Measurements from ENCODE around the gene PTPRM.
"Not testable (repeated sequence)": the region's sequence is repeated elsewhere in the genome, so short reads cannot be mapped to it uniquely, and the experiment has no call there.

PTPRM gene

DNA sequence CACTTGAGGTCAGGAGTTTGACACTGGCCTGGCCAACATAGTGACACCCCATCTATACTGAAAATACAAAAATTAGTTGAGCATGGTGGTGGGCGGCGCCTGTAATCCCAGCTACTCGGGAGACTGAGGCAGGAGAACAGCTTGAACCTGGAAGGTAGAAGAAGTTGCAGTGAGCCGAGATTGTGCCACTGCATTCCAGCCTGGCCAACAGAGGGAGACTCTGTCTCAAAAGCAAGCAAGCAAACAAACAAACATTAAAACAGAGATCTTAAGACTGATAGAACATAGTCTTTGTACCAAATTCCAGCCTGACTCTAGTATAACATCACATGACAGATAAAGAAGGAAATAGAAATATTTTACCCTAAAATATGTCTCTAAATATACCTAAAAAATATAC lies 168.1 kb downstream of the PTPRM start:
- DNase-seq: no peak

GRCh38 chr18:7735626-7736175 lies 168.6 kb downstream of the PTPRM start:
- no peak for DNase-seq

- DNase-seq: not testable (repeated sequence)
These were observed 169.4 kb downstream of the PTPRM start for GRCh38 chr18:7736526-7736925.

DNA sequence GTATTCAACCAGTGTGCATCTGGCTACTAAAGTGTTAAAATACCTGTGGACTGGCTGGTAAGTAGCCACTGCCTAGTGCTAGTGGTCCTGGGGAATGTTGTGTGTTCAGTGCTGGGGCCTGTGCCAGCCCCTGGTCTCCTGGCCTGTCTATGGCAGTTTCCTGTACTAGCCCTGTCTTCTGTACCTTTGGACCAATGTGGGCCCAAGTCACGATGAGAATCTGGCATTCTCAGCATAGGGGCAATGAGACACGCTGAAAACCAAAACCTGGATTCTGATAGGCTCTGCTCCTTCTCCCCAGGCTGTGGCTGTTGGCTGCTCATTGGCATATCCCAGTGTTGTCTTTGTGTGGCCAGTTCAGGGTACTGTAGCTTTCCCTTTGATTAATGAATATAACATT lies 170.4 kb downstream of the PTPRM start:
- DNase-seq: no peak

DNA sequence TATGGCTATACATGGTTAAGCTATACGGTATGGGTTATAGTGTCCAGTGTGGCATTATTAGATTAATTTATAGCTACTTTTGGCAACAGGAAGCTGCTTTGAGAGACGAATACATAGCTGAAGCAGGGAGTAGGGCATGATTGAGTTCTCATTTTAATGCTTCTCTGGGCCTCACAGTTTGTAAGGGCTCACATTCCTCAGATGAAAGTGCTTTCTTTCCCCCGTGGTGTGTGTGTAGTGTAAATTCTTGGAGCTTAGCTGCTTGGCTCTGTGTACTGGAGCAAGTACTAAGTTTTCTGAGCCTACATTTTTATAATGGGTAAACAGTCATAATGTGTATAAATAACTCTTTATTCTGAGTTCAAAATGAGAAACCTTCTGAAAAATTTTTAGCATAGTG lies 173.7 kb downstream of the PTPRM start:
- no peak for DNase-seq

- DNase-seq: no peak
These were observed 174.5 kb downstream of the PTPRM start for GRCh38 chr18:7741640-7742039.

DNA sequence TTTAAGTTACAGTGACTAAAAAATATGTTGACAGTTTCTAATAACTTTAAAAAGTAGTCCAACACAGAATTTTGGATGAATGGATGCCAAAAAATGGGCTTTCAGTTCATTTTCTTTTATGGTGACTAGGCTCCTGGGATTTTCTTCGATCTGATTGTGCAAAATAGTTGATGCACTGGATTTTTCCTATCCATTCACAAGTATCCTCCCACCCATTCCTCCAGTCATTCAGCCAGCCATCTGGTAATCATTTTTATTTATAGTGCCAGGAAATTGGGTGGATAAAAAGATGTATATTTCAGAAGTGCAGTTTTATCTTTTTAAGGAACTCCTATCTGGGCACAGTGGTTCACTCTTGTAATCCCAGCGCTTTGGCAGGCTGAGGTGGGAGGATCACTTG lies 175.1 kb downstream of the PTPRM start:
- no peak for DNase-seq

- no peak for DNase-seq
These were observed 176.1 kb downstream of the PTPRM start for GRCh38 chr18:7743256-7743655.

DNA sequence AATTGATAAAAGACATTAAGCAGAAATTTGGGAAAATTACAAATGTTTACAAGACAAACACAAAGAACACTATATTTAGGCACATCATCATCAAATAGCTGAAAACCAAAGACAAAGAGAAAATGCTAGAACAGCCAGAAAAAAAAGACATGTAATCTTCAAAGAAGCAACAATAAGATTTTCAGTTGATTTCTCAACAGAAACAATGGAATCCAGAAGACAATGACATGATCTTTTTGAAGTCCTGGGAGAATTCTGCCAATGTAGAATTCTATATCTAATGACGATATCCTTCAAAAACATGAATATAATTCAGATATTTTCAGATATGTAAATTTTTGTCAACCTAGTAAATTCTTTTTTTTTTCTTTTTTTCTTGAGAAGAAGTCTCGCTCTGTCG lies 179.0 kb downstream of the PTPRM start:
- DNase-seq: no peak

DNA sequence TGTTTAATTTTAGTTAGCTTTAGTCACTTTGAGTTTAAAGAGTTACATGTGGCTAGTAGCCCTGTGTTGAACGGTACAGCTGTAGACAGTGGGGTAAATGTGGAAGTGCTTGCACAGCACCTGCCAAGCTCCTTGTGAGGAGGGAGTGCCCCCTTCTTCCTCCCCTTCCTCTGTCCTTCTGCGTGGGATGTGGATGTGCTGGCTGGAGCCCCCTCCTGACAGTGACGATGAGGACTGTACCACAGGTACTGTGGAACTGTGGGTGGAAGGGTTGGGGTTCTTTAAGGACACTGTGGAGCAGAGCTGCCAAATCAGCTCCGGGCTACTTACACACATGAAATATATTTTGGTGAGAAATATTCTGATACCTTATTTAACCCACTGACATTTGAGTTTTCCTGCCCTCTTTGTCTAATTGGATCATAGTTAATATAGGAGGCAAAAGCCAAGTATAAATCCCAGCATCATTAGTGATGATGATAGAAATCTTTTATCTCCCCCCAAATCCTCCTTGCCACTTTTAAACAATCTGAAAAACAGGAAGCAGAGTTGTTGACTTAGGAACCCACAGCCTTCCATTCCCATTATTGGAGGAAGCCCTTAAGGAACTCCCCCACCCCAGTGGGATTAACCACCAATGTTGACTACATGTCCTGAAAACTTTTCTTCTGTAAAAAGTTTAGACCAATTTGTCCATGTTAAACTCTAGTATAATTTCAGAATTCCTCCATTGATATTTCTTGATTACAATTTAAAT lies 181.3 kb downstream of the PTPRM start:
- no peak for DNase-seq

- DNase-seq: no peak
These were observed 181.9 kb downstream of the PTPRM start for GRCh38 chr18:7749008-7749405.

- no peak for DNase-seq
These were observed 182.4 kb downstream of the PTPRM start for GRCh38 chr18:7749510-7749981.

GRCh38 chr18:7750095-7750663 lies 183.1 kb downstream of the PTPRM start:
- DNase-seq: no peak

GRCh38 chr18:7750966-7751365 lies 183.8 kb downstream of the PTPRM start:
- no peak for DNase-seq

DNA sequence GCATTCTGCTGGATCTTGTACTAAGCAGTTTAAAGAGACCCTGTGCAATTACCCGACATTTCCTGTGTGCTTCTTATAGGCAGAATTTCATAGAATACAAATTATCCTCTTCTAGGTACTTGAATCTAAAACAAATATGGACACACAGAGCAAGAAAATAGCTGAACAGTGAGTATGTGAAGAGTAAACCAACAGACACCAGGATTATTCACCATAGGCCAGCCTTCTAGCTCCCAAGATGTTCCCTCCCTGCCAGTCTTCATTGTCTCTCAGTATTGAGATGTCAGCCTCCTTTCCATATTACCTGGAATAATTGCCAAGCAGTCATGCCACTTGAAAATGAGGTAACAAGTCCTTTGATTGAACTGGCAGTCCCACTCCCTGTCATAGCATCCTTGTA lies 187.1 kb downstream of the PTPRM start:
- no peak for DNase-seq

- no peak for DNase-seq
These were observed 187.6 kb downstream of the PTPRM start for GRCh38 chr18:7754725-7755181.

DNA sequence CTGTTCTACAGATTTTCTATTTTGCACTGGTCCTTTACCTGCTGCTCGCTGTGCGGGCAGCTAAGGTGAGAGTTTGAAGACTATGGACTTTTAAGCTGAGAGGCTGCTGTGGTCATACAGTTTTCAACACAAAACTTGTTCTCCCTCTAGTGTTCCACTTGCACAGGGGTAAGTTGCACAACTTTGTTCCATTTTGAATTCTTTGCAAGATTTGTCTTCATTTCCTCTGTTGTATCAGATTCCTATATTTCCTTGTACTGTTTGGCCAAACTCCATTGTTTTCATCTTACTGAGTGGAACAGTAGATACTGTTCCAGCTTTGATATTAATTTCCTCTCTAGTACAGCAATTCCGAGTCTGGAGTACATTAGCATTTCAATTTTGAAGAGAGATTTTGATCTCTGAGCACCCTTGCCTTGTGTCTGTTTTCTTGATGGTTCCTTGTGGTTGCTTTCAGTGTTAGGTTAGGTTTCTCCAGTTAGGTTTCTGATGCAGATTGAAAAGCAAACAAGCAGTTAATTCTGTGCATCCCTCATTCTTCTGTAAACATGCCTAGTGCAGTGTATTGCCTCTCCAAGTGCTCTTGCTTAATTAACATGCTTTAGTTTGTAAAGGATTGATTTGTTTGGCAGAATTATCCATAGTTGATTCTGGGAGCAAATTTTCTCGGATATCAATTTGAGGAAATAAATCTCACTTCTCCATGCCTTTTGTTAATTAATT lies 188.8 kb downstream of the PTPRM start:
- DNase-seq: peak; percentile 27

GRCh38 chr18:7757175-7757574 lies 190.1 kb downstream of the PTPRM start:
- DNase-seq: peak; percentile 61

GRCh38 chr18:7758764-7759163 lies 191.6 kb downstream of the PTPRM start:
- DNase-seq: no peak

- no peak for DNase-seq
These were observed 194.1 kb downstream of the PTPRM start for GRCh38 chr18:7760967-7761948.

DNA sequence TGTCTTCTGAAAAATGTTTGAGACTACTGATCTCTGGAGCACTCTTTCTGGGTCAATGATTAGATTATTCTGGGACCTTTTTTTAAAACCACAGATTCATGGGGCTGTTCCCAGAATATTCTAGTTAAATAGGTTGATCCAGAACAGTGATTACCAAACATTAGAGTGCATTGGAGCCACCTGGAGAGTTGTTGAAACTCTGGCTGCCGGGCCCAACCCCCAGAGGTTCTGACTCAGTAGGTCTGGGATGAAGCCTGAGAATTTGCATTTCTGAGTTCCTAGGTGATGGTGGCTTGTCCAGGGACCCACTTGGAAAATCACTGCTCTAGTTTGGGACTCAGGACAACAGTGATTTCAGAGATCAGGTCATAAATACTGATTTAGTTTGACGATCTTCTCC lies 197.3 kb downstream of the PTPRM start:
- DNase-seq: no peak

- no peak for DNase-seq
These were observed 199.2 kb downstream of the PTPRM start for GRCh38 chr18:7766346-7766745.
